ENCODE measurements around the gene MAGI3.
"Not testable (repeated sequence)": the region's sequence is repeated elsewhere in the genome, so short reads cannot be mapped to it uniquely, and the experiment has no call there.

The MAGI3 gene

GRCh38 chr1:113575744-113576260 lies 185.5 kb downstream of the MAGI3 start:
- DNase-seq (ENCODE audit: low read depth in 1 of 2, low spot score in 1 of 2): not testable (repeated sequence)

- no peak for DNase-seq (ENCODE audit: low read depth in 1 of 2, low spot score in 1 of 2)
Observed at GRCh38 chr1:113576271-113576670, 186.0 kb downstream of the MAGI3 start.

- no peak for DNase-seq (ENCODE audit: low read depth in 1 of 2, low spot score in 1 of 2)
Observed at GRCh38 chr1:113579256-113580018, 189.1 kb downstream of the MAGI3 start.

GRCh38 chr1:113581323-113581722 lies 191.0 kb downstream of the MAGI3 start:
- DNase-seq (ENCODE audit: low read depth in 1 of 2, low spot score in 1 of 2): no peak

- no peak for DNase-seq (ENCODE audit: low read depth in 1 of 2, low spot score in 1 of 2)
Observed at GRCh38 chr1:113582084-113582483, 191.8 kb downstream of the MAGI3 start.

GRCh38 chr1:113587475-113587874 lies 197.2 kb downstream of the MAGI3 start:
- DNase-seq (ENCODE audit: low read depth in 1 of 2, low spot score in 1 of 2): no peak

- DNase-seq (ENCODE audit: low read depth in 1 of 2, low spot score in 1 of 2): no peak
Observed at GRCh38 chr1:113592230-113592629, 201.9 kb downstream of the MAGI3 start.

GRCh38 chr1:113593550-113594297 lies 203.4 kb downstream of the MAGI3 start:
- no peak for DNase-seq (ENCODE audit: low read depth in 1 of 2, low spot score in 1 of 2)

- not testable (repeated sequence) for DNase-seq (ENCODE audit: low read depth in 1 of 2, low spot score in 1 of 2)
Observed at GRCh38 chr1:113604466-113604865, 214.2 kb downstream of the MAGI3 start.

- no peak for DNase-seq (ENCODE audit: low read depth in 1 of 2, low spot score in 1 of 2)
Observed at GRCh38 chr1:113605146-113605545, 214.8 kb downstream of the MAGI3 start.

- DNase-seq (ENCODE audit: low read depth in 1 of 2, low spot score in 1 of 2): no peak
Observed at GRCh38 chr1:113608399-113608798, 218.1 kb downstream of the MAGI3 start.

GRCh38 chr1:113610372-113610771 lies 220.1 kb downstream of the MAGI3 start:
- no peak for DNase-seq (ENCODE audit: low read depth in 1 of 2, low spot score in 1 of 2)

GRCh38 chr1:113615425-113615824 lies 225.1 kb downstream of the MAGI3 start:
- DNase-seq (ENCODE audit: low read depth in 1 of 2, low spot score in 1 of 2): no peak

GRCh38 chr1:113616156-113616555 lies 225.8 kb downstream of the MAGI3 start:
- no peak for DNase-seq (ENCODE audit: low read depth in 1 of 2, low spot score in 1 of 2)

GRCh38 chr1:113617438-113618141 lies 227.3 kb downstream of the MAGI3 start:
- DNase-seq (ENCODE audit: low read depth in 1 of 2, low spot score in 1 of 2): no peak

GRCh38 chr1:113628997-113629396 lies 238.7 kb downstream of the MAGI3 start:
- no peak for DNase-seq (ENCODE audit: low read depth in 1 of 2, low spot score in 1 of 2)

- no peak for DNase-seq (ENCODE audit: low read depth in 1 of 2, low spot score in 1 of 2)
Observed at GRCh38 chr1:113630340-113631327, 240.3 kb downstream of the MAGI3 start.

- DNase-seq (ENCODE audit: low read depth in 1 of 2, low spot score in 1 of 2): no peak
Observed at GRCh38 chr1:113641396-113641795, 251.1 kb downstream of the MAGI3 start.

GRCh38 chr1:113647164-113647563 lies 256.8 kb downstream of the MAGI3 start:
- no peak for DNase-seq (ENCODE audit: low read depth in 1 of 2, low spot score in 1 of 2)

GRCh38 chr1:113648478-113648877 lies 258.2 kb downstream of the MAGI3 start:
- DNase-seq (ENCODE audit: low read depth in 1 of 2, low spot score in 1 of 2): no peak

All from activated CD4-positive, alpha-beta T cell treated with anti-CD3 and anti-CD28 coated beads, Interleukin-2, amount 50 U/mL, for 24 hours (primary cell).